IMR-90 (cell line): ENCODE data around the gene VTCN1. TPM values are rescaled to one million over a fixed set of nuclear protein-coding genes. Genes with fewer than 3 reads are reported as not detected.
A peak's percentile ranks its signal among the peaks of the same experiment; 100 is the strongest.

ENCODE experiments used
- ATAC-seq: fragments of 200-7000 bp; cut with Tn5 transposase; 2 replicates; pipeline ENCODE4 v1.9.1; 2020; ENCODE audit warnings: low read depth, mild to moderate bottlenecking, moderate library complexity
- BruUV-seq: library from RNA; stranded (reverse); fragments of 400-500 nt; replicated peaks from 2 replicates; lab custom pipeline; 2021; lab: Mats Ljungman, UMichigan
- CTCF ChIA-PET: fragments of 300-600 bp; formaldehyde crosslinking; extraction: SDS; loops from one replicate; lab custom pipeline; 2021; ENCODE audit warnings: antibody characterized with exemption; lab: Yijun Ruan, JAX
- POLR2A ChIA-PET: fragments of 300-600 bp; sonication (Branson Sonifier 250); formaldehyde crosslinking; loops from one replicate; lab custom pipeline; 2022; ENCODE audit warnings: antibody characterized with exemption; ENCODE audit not compliant: unreplicated experiment; lab: Charles Lee
- DNase-seq: peaks from one replicate; pipeline ENCODE4 v3.0.0; 2013
- H2AFZ ChIP-seq: replicated peaks from 2 replicates; pipeline ENCODE3; 2013; ENCODE audit warnings: low read length, mild to moderate bottlenecking; ENCODE audit not compliant: poor library complexity
- H2AK5ac ChIP-seq: 2 replicates; pipeline ENCODE4 v1.6.1; 2013; ENCODE audit warnings: low read depth, low read length, inconsistent platforms
- H2AK9ac ChIP-seq: replicated peaks from 2 replicates; pipeline ENCODE3; 2013; ENCODE audit warnings: mild to moderate bottlenecking, low read depth, low read length, moderate library complexity; ENCODE audit not compliant: poor library complexity
- H2BK120ac ChIP-seq: 2 replicates; pipeline ENCODE4 v1.6.1; 2013; ENCODE audit warnings: low read depth, low read length, inconsistent platforms
- H2BK15ac ChIP-seq: 3 replicates; pipeline ENCODE4 v1.6.1; 2013; ENCODE audit warnings: low read depth, low read length, inconsistent platforms
- H2BK20ac ChIP-seq: 2 replicates; pipeline ENCODE4 v1.6.1; 2013; ENCODE audit warnings: low read depth, mild to moderate bottlenecking, inconsistent platforms, low read length, moderate library complexity
- H2BK5ac ChIP-seq: 2 replicates; pipeline ENCODE4 v1.6.1; 2013; ENCODE audit warnings: mild to moderate bottlenecking, low read depth, low read length, inconsistent platforms; ENCODE audit not compliant: poor library complexity, severe bottlenecking
- H3K14ac ChIP-seq: replicated peaks from 2 replicates; pipeline ENCODE4 v1.6.1; 2013; ENCODE audit warnings: low read depth, low read length, inconsistent platforms
- H3K18ac ChIP-seq: 2 replicates; pipeline ENCODE4 v1.6.1; 2013; ENCODE audit warnings: low read depth, low read length, control low read depth
- H3K23ac ChIP-seq: 2 replicates; pipeline ENCODE4 v1.6.1; 2013; ENCODE audit warnings: low read depth, low read length, inconsistent platforms
- H3K27ac ChIP-seq: 2 replicates; pipeline ENCODE4 v1.5.1; 2013; ENCODE audit warnings: mild to moderate bottlenecking, control low read depth, low read length; ENCODE audit not compliant: insufficient read depth
- H3K27me3 ChIP-seq: 2 replicates; pipeline ENCODE4 v1.6.1; 2013; ENCODE audit warnings: low read length; ENCODE audit not compliant: control insufficient read depth, insufficient read depth
- H3K36me3 ChIP-seq: 2 replicates; pipeline ENCODE4 v1.6.1; 2013; ENCODE audit warnings: low read length, mixed read lengths; ENCODE audit not compliant: control insufficient read depth, insufficient read depth
- H3K4ac ChIP-seq: 2 replicates; pipeline ENCODE4 v1.6.1; 2013; ENCODE audit warnings: low read depth, low read length, inconsistent platforms
- H3K4me1 ChIP-seq: 2 replicates; pipeline ENCODE4 v1.6.1; 2013; ENCODE audit warnings: low read length, mixed read lengths; ENCODE audit not compliant: control insufficient read depth, insufficient read depth
- H3K4me2 ChIP-seq: 2 replicates; pipeline ENCODE4 v1.6.1; 2013; ENCODE audit warnings: low read depth, mild to moderate bottlenecking, control low read depth, low read length, moderate library complexity
- H3K4me3 ChIP-seq: 2 replicates; pipeline ENCODE4 v1.5.1; 2013; ENCODE audit warnings: low read depth, mild to moderate bottlenecking, control low read depth, low read length, moderate library complexity; ENCODE audit not compliant: insufficient read depth
- H3K56ac ChIP-seq: 2 replicates; pipeline ENCODE4 v1.6.1; 2013; ENCODE audit warnings: low read length, inconsistent platforms; ENCODE audit not compliant: insufficient read depth; ENCODE audit errors: extremely low read depth
- H3K79me1 ChIP-seq, 2 experiments: 2 replicates each; pipeline ENCODE4 v1.6.1; 2013; ENCODE audit warnings: low read length in 2 of 2, inconsistent platforms in 1 of 2, low read depth in 1 of 2
- H3K9ac ChIP-seq: 2 replicates; pipeline ENCODE4 v1.6.1; 2013; ENCODE audit warnings: low read depth, low read length, control low read depth
- H3K9me1 ChIP-seq: 2 replicates; pipeline ENCODE4 v1.6.1; 2013; ENCODE audit warnings: low read length, inconsistent platforms; ENCODE audit not compliant: insufficient read depth
- H3K9me3 ChIP-seq: 2 replicates; pipeline ENCODE4 v1.6.1; 2013; ENCODE audit warnings: low read length; ENCODE audit not compliant: control insufficient read depth, insufficient read depth
- H4K20me1 ChIP-seq: 2 replicates; pipeline ENCODE4 v1.6.1; 2013; ENCODE audit warnings: low read length, inconsistent platforms; ENCODE audit not compliant: insufficient read depth
- H4K5ac ChIP-seq: 2 replicates; pipeline ENCODE4 v1.6.1; 2013; ENCODE audit warnings: mild to moderate bottlenecking, low read depth, low read length, control low read depth
- H4K8ac ChIP-seq, 2 experiments: 2 replicates each; pipeline ENCODE4 v1.6.1; 2013; ENCODE audit warnings: low read depth in 2 of 2, low read length in 2 of 2, control low read depth in 1 of 2, inconsistent platforms in 1 of 2
- H4K91ac ChIP-seq: 2 replicates; pipeline ENCODE4 v1.6.1; 2013; ENCODE audit warnings: low read depth, low read length, inconsistent platforms; ENCODE audit not compliant: insufficient read depth
- BHLHE40 ChIP-seq: fragments of 150-350 bp; IDR thresholded peaks from 2 replicates; pipeline ENCODE4 v1.6.1; 2016; ENCODE audit warnings: mild to moderate bottlenecking, low read depth, low read length
- CEBPB ChIP-seq: IDR thresholded peaks from 2 replicates; pipeline ENCODE4 v1.6.1; 2012; ENCODE audit warnings: low read depth, low read length, improper control_type of control experiment
- CHD1 ChIP-seq: IDR thresholded peaks from 2 replicates; pipeline ENCODE4 v1.6.1; 2012; ENCODE audit warnings: low read depth, low read length, improper control_type of control experiment
- CTCF ChIP-seq: conservative IDR thresholded peaks from 2 replicates; pipeline ENCODE4 v1.5.1; 2012; ENCODE audit warnings: mild to moderate bottlenecking, low read depth, low read length, improper control_type of control experiment
- ELK1 ChIP-seq: fragments of 150-350 bp; IDR thresholded peaks from 2 replicates; pipeline ENCODE4 v1.6.1; 2016; ENCODE audit warnings: low read depth, mild to moderate bottlenecking, low read length, moderate library complexity, borderline replicate concordance
- FOS ChIP-seq: fragments of 150-350 bp; IDR thresholded peaks from 2 replicates; pipeline ENCODE4 v1.6.1; 2016; ENCODE audit warnings: low read depth, low read length
- MAFK ChIP-seq: IDR thresholded peaks from 2 replicates; pipeline ENCODE4 v1.6.1; 2012; ENCODE audit warnings: low read depth, low read length, improper control_type of control experiment
- MAZ ChIP-seq: IDR thresholded peaks from 2 replicates; pipeline ENCODE4 v1.6.1; 2012; ENCODE audit warnings: low read depth, mild to moderate bottlenecking, low read length, improper control_type of control experiment, moderate library complexity, borderline replicate concordance
- MXI1 ChIP-seq: IDR thresholded peaks from 2 replicates; pipeline ENCODE4 v1.6.1; 2012; ENCODE audit warnings: low read depth, mild to moderate bottlenecking, low read length, moderate library complexity, borderline replicate concordance
- POLR2A ChIP-seq: IDR thresholded peaks from 2 replicates; pipeline ENCODE4 v1.6.1; 2012; ENCODE audit warnings: mild to moderate bottlenecking, low read depth, low read length
- RAD21 ChIP-seq: IDR thresholded peaks from 2 replicates; pipeline ENCODE4 v1.6.1; 2012; ENCODE audit warnings: low read length, improper control_type of control experiment
- RFX5 ChIP-seq: IDR thresholded peaks from 2 replicates; pipeline ENCODE4 v1.8.0; 2012; ENCODE audit warnings: low read depth, mild to moderate bottlenecking, low read length, moderate library complexity
- SMC3 ChIP-seq: fragments of 150-350 bp; IDR thresholded peaks from 2 replicates; pipeline ENCODE4 v1.6.1; 2016; ENCODE audit warnings: low read depth, mild to moderate bottlenecking, antibody characterized with exemption, low read length, moderate library complexity
- USF2 ChIP-seq: fragments of 150-350 bp; IDR thresholded peaks from 2 replicates; pipeline ENCODE4 v1.6.1; 2017; ENCODE audit warnings: mild to moderate bottlenecking, antibody characterized with exemption, low read length, low read depth
- WGBS, 2 experiments: methylation state at CpG; one replicate each; pipeline versions ENCODE4 v1.1.5 to v1.1.7; 2013; ENCODE audit warnings: missing lambda C conversion rate in 2 of 2; ENCODE audit not compliant: insufficient read length in 1 of 2; ENCODE audit errors: extremely low coverage in 2 of 2; 5-methylcytosine and 5-hydroxymethylcytosine counted together
- dilution Hi-C: fragments of 300-500 bp; cut with HindIII; formaldehyde crosslinking; loops from one replicate; pipeline ENCODE4 v1.14.3; 2018; ENCODE audit warnings: low sequenced_read_pairs; ENCODE audit not compliant: unreplicated experiment
- in situ Hi-C: fragments of 300-500 bp; cut with MboI; formaldehyde crosslinking; loops from 3 replicates; pipeline ENCODE4 v1.14.3; 2019; ENCODE audit warnings: low sequenced_read_pairs, inconsistent platforms, mixed read lengths
- intact Hi-C: fragments of 100-400 bp; cut with micrococcal nuclease; formaldehyde crosslinking; loops from 2 replicates; pipeline ENCODE4 v1.10.0; 2022
- polyA plus RNA-seq, 3 experiments: library from polyadenylated mRNA; depleted of rRNA; stranded (reverse); fragments of >200 nt; gene quantifications; 2 replicates each; pipeline ENCODE4 v1.2.3, GENCODE V29; 2012; ENCODE audit warnings: low replicate concordance in 1 of 3
- total RNA-seq: library from RNA; depleted of rRNA; stranded (reverse); fragments of >200 nt; gene quantifications from 2 replicates; pipeline ENCODE4 v1.2.3, GENCODE V29; 2012

VTCN1 gene
- total and polyA plus RNA-seq, 2 of the 4 experiments (the other 2 are of a cell fraction), result not detected

- ChIA-PET POLR2A (no interaction called here), CTCF (interaction anchor here (1.0 kb wide), 1 partner anchor 45 kb away, joined by 3 read pairs; no protein-coding TSS in a partner anchor)
- peaks cover 3% of the 10 kb centered on the region; the same call in 1 of the 2 replicates for H3K9me1 ChIP-seq
- H2BK5ac ChIP-seq, result no peak overlapping the region
- peak overlapping the region; percentile 91 for H2AK9ac ChIP-seq
- H3K23ac ChIP-seq, result peak overlapping the region; percentile 10; the same call in 1 of the 2 replicates
- dilution Hi-C loops, result no loop called here
- H3K56ac ChIP-seq, result peak overlapping the region; percentile 16
- H3K36me3 ChIP-seq, result peaks cover 4% of the 10 kb centered on the region; the same call in 1 of the 2 replicates
- H3K14ac ChIP-seq, result peak overlapping the region; percentile 30
- peak overlapping the region; percentile 62 for H2BK120ac ChIP-seq
- DNase-seq (no peak), ATAC-seq (no peak)
- peak overlapping the region; percentile 70 for H4K5ac ChIP-seq
- peak overlapping the region; percentile 39 for H3K27ac ChIP-seq
- peak overlapping the region; percentile 68 for H3K4me3 ChIP-seq
- peaks cover 8% of the 10 kb centered on the region; the same call in 1 of the 2 replicates for H3K4me1 ChIP-seq
- no peaks in the 10 kb centered on the region for H4K20me1 ChIP-seq
- BruUV-seq, result no TSS peak
- H2AFZ ChIP-seq, result peak overlapping the region; percentile 99
- H3K4me2 ChIP-seq, result peak overlapping the region; percentile 64
- 22% methylated on average over 21 of the region's 32 CpGs; no CpG with 5 or more reads in 1 of the 2 experiments for WGBS, 2 experiments
- peak overlapping the region; percentile 29; the same call in 1 of the 2 replicates for H3K9ac ChIP-seq
- peak overlapping the region; percentile 96 to 99 for H4K8ac ChIP-seq
- peak overlapping the region; percentile 81 for H3K4ac ChIP-seq
- H3K9me3 ChIP-seq, result no peaks in the 10 kb centered on the region
- peaks cover 3% of the 10 kb centered on the region for H3K27me3 ChIP-seq
- peak overlapping the region; percentile 58; the same call in 1 of the 3 replicates for H2BK15ac ChIP-seq
- H4K91ac ChIP-seq, result peak overlapping the region; percentile 77
- peaks cover 0 to 9% of the 10 kb centered on the region in 2 experiments; a peak in 1 of 4 replicates for H3K79me1 ChIP-seq
- in situ Hi-C loops, result loop anchor here (10.0 kb wide), 1 partner anchor 48 kb away; no protein-coding TSS in a partner anchor
- intact Hi-C loops, result loop anchor here (1.0 kb wide), 1 partner anchor 162 kb away; no protein-coding TSS in a partner anchor
- peak overlapping the region; percentile 33; the same call in 1 of the 2 replicates for H3K18ac ChIP-seq
- H2AK5ac ChIP-seq, result peak overlapping the region; percentile 48; the same call in 1 of the 2 replicates
- H2BK20ac ChIP-seq, result no peak overlapping the region
- TF ChIP-seq MXI1, result no peak
- TF ChIP-seq CTCF, result no peak
- TF ChIP-seq FOS, result no peak
- no peak for TF ChIP-seq RAD21
- TF ChIP-seq MAFK, result no peak
- TF ChIP-seq RFX5, result no peak
- TF ChIP-seq USF2, result no peak
- TF ChIP-seq POLR2A, result no peak
- no peak for TF ChIP-seq BHLHE40
- TF ChIP-seq MAZ, result no peak
- TF ChIP-seq CHD1, result no peak
- TF ChIP-seq ELK1, result no peak
- TF ChIP-seq CEBPB, result no peak
- TF ChIP-seq SMC3, result no peak
Measured at GRCh38 chr1:117122330-117123025, 88.2 kb downstream of the VTCN1 start.
